ENCODE data around the gene NGEF.
"Not testable (repeated sequence)": the region's sequence is repeated elsewhere in the genome, so short reads cannot be mapped to it uniquely, and the experiment has no call there.

NGEF gene

DNA sequence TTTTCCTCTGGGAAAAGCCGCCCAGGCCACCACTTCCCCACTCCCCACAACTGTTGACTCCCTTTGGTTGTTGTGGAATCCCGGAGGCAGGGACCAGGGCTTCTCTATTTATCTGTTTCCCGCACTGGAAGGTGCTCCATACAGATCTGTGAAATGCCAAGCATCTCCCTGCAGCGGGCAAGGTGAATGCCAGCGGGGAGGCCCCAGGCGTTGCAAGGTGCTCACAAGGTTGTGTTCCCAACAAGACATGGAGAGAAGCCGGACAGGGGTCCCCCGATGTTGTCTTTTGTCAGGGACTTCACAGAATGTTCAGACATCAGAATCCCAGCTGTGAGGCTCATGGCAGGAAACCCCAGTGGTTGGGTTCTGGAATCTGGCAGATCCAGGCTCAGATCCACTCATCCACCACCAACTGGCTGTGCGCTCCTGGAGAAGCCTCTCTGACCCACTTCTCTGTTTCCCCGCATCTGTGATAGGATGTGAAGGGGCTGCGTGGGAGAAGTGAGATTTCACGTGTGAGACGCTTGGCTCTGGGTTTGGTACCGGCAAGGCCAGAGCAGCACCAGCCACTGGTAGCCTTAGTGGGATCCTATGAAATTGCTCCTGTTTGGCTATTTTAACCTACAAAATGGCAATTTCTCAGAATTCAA lies 10.8 kb upstream of the NGEF start:
- DNase-seq = no peak

DNA sequence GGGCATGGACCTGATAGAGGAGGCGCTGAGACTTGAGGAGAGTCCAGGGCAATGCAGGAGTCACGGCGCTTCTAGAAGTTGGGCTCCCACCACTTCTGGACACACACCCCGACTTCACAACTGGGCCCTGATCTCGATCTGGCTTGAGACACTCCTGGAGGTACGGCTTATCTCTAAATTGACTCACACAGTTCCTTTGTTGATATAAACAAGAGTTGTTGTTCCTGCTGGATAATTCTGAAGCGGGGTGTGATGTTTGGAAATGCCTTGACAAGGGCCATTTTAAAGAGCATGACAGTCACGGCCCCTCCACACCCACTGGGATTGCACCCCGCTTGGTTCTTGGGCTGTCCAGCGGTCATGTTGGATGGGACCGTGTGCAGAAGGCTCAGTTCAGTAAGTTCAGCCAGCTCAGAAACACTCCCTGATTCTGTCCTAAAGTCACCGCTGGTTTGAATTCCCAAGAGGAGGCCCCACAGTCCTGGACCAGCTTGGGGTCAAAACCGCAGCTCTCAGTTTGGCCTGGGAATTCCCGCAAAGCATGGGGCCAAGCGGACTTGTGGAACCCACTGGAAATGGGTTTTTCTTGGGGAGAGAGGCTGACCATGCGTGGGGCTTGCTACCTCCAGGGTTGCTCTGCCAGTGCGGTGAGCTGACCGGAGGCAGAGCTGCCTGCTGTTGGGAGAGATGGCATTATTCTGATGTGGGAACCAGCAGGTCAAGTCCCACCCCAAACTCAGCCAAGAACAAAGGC lies 10.1 kb upstream of the NGEF start:
- DNase-seq = no peak

DNA sequence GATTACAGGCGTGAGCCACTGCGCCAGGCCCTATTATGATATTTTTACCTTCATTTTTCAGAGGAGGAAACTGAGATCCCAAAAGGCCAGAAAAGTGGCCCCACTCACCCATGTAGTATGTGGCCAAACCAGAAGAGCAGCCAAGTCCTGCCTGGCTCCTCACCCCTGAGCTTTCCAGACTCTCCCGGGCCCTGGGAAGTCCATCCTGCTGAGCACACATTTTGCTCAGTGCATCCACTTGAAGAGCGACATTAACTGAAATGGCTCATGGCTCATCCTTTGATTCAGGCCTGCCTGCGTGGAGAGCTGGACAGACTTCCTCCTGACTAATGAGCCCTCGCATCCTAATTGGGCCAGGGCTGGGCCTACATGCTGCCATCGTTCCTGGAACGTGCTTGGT lies 9.5 kb upstream of the NGEF start:
- DNase-seq = no peak

DNA sequence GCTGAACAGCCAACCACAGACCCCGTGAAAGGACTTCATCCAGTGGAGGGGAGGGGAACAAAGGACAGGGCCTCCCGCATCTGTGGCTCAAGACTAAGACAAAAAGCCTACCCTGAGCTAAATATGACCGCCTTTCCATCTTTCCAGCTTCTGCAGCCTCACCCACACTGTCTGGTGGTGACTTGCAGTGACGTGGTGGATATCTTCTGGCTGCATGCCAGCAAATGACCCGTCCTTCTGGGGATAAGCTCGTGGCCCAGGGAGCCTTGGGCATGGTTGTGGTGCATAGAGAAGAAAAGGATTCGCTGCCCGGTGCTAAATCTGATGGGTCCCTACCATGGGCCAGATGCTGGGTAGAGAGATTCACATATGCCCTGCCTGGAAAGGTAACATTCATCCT lies 8.7 kb upstream of the NGEF start:
- peak in 1 of 56 donors; percentile 6 for DNase-seq

DNA sequence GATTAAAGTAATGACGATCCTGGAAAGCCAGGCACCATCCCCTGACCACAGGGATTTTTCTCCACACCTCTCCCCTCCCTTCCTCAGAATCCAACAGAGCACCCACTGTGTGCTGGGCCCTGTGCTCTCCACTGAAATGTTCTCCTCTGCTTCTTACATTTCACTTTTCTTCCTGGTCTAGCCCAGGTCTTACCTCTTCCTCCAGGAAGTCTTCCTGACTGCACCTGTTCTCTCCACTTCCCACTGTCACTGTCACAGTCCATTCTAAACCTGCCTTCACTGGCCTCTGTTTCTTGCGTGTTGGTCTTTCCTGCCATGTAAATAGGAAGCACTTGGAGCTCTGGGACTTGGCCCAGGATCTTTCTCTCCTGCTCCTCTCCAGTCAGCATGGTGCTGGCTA lies 7.4 kb upstream of the NGEF start:
- no peak for DNase-seq

DNA sequence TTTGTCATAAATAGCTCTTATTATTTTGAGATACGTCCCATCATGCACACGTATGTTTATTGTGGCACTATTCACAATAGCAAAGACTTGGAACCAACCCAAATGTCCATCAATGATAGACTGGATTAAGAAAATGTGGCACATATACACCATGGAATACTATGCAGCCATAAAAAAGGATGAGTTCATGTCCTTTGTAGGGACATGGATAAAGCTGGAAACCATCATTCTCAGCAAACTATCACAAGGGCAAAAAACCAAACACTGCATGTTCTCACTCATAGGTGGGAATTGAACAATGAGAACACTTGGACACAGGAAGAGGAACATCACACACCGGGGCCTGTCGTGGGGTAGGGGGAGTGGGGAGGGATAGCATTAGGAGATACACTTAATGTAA lies 6.6 kb upstream of the NGEF start:
- not testable (repeated sequence) for DNase-seq

DNA sequence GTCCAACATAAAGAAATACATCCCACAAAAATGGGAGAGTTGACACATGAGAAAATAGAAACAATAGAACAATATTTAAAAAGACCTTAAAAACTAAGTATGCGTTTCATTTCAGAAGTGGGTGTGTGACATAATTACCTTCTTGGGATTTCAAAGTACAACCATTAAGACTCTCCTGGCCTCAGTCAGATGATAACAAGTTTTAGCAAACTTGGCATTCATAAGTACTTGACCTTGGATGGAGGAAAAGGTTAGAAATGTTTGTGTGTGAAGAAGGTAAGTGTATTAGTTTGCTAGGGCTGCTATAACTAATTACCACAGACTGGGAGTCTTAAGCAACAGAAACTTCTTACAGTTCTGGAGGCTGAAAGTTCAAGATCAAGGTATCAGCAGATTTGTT lies 4.9 kb upstream of the NGEF start:
- DNase-seq = no peak

DNA sequence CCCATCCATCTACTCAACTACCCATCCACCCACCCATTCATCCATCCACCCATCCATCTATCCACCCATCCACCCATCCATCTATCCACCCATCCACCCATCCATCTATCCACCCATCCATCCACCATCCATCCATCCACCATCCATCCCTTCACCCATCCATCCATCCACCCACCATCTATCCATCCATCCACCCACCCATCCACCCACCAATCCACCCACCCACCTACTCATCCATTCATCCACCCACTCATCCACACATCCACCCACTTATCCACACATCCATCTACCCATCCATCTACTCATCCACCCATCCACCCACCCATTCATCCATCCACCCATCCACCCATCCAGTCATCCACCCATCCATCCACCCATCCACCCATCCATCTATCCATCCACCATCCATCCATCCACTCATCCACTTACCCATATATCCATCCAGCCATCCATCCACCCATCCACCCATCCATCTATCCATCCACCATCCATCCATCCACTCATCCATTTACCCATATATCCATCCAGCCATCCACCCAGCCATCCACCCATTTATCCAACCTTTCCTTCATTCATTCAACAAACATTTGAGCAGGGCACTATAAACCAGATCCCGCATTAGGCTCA lies 2.1 kb upstream of the NGEF start:
- no peak for DNase-seq

DNA sequence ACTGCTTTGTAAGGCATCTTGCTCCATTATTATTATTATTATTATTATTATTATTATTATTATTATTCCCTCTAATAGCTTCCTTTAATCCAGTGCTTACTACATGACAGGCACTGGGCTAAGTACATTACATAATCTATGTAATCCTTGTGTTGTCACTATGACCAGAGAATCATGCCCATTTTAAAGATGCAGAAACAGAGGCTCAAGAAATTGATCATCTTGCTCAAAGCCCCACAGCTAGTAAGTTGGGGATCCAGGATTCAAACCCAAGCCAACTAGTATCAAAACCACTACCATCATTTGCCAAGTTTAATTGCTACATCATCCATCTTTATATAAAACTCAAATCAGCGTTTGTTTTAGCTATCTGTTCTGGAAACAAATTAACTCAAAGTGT lies 594 bp upstream of the NGEF start:
- DNase-seq = no peak

DNA sequence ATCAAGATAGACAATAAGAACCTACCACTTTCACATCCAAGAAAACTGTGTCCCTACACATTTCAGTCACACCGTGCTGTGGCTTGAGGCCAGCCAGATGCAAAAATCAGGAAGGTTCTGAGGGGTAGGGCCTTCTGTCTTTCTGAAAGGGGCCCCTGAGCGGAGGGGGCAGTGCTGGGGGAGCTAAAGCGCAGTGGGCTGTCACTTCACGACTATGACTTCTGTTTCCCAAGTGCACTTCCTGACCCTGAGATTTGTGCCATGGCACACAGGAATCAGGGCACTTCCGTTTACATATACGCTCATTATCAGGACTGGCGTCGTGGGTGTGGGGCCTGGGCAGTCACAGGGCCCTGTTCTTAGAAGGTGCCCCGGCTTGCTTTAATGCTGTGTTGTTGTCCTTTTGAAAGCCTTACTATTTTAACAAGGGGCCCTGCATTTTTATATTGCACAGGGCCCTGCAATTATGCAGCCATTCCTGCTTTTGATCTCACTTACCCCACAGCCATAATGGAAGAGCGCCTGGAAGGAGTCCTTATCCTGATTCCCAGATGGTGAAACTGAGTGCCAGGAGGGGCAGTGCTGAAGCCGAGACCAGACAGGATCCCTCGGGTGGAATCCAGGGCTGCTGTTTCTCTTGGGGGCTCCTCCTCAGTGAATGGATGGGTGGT lies 620 bp downstream of the NGEF start:
- no peak for DNase-seq

DNA sequence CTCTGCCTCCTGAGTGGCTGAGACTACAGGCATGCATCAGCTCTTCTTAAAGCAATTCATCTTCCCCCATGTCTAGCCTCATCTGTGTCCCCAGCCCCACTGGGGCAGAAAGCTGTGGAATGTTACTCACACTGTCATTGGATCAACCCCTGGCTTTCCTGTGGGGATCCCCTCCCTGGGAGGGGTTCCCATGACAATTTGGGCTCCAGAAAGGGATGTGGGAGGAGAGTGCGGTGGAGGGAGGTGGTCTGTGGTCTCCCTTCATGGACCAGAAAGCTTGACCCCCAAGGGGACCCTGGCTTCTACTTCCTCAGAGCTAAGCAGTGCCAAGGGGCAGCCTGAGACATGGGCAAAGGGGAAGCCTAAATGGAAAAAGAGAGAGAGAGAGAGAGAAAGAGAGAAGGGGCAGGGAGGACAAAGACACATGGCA lies 1.3 kb downstream of the NGEF start:
- no peak for DNase-seq

DNA sequence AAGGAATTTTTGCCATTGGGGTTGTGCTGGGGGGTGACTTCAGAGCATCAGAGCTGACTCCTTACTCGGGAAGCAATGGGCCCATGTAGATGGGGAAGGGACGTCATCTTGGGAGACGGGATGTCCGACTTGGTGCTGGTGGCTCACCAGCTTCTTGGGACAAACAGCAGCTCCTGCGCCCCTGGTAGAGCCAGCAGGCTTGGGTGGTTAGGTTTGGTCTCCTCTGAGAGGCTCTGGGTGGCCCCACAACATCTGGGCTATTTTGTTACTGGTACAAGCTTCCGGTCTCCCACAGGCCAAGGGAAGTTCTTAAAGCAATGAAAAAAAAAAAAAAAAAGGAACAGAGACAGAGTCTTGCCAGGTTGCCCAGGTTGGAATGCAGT lies 1.8 kb downstream of the NGEF start:
- DNase-seq = no peak

DNA sequence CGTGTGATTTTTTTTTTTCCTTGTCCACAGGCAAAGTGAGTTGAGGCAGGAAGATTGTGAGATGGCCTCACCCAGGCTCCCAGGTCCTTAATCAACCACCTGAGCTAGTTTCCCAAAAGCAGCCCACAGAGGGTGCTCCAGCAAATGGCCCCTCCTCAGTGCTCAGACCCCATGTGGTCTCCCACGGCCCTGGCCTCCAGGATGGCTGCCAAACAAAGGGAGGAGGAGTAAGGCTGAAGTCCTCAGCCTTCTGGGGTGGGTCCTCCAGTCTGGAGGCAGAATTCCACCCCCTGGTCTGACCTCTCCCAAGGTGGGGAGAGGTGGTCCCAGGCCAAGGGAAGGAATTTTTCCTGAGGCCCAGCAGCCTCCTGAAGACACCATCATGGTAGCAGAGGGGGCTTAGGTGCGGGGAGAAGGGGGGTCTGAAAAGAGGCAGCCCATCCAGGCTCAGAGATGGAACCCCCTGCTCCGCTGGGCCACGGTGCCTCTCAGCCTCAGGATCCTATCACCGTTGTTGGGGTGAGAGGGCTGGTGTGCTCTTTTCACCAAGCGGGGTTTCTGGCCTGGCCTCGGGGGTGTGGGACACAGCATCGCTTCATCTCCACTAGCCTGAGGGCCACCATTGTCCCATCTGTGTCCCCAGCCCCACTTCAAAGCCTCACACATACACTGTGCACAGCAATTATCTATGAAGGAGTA lies 2.3 kb downstream of the NGEF start:
- no peak for DNase-seq

DNA sequence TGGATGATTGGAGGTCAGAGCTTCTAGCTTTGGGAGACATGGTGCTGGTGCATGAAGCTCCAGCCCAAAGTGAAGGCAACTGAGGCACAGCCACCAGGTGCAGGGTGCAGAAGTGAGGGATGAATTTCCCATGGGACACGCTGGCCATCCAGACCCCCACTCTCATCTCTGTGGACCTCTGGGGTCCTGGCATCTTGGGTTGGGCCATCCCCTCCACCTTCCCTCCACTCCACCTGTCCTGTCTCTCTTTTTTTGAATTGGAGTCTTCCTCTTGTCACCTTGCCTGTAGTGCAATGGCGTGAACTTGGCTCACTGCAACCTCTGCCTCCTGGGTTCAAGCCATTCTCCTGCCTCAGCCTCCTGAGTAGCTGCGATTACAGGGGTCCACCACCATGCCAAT lies 3.4 kb downstream of the NGEF start:
- no peak for DNase-seq

DNA sequence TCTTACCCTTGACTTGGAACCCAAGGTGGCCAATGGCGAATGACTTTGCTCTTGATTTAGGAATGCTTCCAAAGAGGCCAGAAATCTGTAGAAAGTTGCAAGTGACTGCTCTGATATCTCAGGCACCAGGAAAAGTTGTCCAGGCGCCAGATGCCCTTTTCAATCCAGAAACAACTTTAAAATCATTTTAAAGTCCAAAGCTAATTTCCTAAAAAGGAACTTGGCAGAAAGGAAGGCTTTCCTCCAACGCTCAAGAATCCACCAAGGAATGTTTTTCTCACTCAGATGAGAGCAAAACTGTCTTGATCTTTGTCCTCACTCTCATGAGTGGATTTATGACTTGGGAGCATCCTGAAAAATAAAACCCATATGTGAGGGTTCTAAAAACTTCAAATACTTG lies 5.3 kb downstream of the NGEF start:
- no peak for DNase-seq

DNA sequence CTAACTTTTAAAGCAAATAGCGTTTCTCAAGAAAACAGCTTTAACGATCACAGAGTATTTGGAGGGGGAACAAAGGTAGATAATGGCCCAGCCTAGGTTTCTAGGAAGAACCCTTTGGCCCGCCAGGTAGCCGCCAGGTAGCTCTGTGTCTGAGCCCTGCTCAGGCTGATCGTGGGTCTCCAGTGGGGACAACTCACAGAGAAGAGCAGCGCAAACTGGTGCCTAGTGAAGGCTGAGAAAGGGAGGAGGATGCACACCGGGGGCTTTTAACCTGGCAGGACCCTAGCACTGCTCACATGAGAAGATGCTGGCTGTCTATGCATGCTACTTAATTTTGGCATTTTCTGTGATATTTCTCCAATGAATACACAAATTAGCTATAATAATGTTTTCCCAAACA lies 5.8 kb downstream of the NGEF start:
- no peak for DNase-seq

DNA sequence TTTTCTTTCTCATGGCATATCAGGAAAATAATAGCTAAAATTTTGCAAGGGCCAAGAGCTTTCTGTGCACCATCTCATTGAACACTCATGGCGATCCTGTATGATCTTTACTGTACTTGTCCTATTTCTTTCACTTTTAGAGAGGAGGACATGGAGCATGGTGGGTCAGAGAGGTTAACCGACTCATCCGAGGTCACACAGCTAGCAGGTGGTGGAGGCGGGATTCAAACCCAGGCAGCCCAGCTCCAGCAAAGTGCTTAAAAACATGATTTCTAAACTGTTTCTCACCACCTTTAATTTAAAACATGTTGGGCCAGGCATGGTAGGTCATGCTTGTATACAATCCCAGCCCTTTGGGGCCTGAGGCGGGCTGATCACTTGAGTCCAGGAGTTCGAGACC lies 6.4 kb downstream of the NGEF start:
- DNase-seq = no peak

DNA sequence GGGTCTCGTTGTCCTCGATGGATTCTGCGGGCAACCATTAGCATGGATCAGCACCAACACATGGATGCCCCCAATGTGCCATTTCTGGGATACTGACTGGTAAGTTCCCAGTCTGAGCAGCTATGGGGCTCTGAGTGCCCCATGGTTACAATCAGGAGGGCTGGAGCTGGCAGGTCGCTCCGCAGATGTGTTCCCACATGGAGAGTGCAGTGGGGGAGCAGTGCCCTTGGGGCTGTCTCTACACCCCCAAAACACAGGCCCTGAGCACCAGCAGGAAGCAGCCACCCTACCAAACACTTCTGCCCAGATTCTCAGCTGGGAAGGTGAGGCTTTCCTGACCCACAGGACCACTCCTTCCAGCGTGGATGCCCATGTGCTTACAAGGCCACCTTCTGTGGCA lies 8.0 kb downstream of the NGEF start:
- DNase-seq = no peak

DNA sequence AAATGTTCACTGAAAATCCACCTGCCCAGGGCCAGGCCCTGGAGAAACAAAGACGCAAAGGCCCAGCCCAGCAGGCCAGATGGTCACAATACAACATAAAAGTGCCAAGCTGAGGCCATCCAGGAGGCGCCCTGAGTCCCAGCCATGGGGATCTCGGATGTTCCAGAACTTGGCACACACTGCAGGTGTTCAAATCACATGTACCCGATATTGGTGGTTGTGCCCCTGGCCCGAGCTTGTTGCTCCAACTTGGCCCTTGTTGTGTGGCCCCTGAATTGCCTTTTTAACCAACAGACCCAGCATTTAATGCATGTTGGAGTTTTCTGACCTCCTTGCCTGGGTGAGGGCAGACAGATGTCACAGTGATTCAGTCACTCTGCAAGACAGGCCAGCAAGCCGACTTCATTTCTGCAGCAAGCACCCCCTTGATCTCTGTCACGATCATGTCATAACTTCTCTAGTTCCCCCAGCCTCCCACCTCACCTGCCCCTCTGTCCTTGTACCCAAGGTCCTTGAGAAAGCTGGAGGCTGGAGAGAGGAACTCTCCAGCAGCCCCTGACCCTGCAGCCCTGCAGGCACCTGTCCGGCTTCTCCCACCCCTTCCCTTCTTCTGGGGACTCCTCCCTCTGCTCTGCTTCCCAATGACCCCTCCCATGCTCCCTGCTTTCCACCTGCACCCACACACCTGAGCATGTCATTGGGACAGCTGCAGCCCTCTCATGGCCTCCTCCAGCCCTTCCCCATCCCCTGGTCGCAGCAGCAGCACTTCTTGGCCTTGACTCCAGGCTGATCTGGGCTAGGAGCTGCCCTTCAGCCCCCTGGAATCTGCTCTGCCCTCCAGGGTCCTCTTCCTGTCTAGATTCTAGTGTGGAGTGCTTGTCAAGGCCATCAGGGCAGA lies 9.1 kb downstream of the NGEF start:
- DNase-seq = no peak

DNA sequence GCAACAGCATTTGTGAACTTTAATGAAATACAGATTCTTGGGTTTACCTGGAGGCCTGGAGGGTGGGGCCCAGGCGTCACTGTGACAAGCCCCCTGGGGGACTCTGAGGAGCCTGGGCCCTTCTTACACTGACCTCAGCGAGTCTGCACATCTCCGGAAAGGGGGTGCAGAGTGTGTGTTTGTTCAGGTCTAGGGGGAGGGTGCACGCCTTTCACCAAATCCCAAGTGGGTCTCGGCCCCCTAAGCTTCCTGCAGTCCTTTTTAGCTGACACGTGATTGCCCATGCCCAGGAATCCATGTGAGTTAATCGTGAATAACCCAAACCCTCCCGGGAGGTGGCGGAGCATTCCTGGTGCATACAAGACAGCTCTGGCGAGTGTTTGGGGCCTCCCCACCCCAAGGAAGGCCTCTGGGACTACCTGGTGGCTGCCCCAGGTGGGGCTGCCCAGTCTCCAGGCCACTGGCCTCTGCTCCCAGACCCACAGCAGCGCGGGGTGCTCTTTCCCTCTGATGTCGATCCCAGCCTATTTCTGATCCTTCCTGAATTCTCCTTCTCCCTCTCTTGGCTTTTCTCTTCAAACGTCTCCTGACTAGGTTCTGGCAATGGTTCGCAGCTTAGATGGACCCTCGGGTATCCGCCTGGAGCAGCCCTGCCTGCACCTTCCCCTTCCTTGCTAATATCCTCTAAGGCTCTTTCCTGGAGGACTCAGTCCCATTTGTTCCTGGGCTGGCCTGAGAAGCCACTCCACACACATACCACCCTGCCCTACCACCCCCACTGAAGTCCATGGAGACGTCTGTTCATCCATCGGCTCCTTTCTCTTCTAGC lies 10.0 kb downstream of the NGEF start:
- DNase-seq = no peak

Measured in amygdala (tissue), 56 donors.